GM13976 (cell line): ENCODE results near the gene MTMR10.

ENCODE experiments used
- DNase-seq: peaks from one replicate; pipeline ENCODE4 v3.0.0; 2012; ENCODE audit warnings: low spot score
- in situ Hi-C: fragments of 300-500 bp; cut with MboI; formaldehyde crosslinking; loops from one replicate; pipeline ENCODE4 v1.12.0; 2022; ENCODE audit warnings: low sequenced_read_pairs, mixed read lengths, inconsistent platforms; ENCODE audit not compliant: unreplicated experiment
- TF ChIP-seq, protein P1 (sequence below): IDR thresholded peaks from 2 replicates; pipeline ENCODE4 v1.5.1; 2012; ENCODE audit warnings: borderline replicate concordance, mild to moderate bottlenecking; ENCODE audit not compliant: insufficient read depth; ENCODE audit errors: extremely low read depth, missing control alignments, control extremely low read depth

MTMR10 gene

DNA sequence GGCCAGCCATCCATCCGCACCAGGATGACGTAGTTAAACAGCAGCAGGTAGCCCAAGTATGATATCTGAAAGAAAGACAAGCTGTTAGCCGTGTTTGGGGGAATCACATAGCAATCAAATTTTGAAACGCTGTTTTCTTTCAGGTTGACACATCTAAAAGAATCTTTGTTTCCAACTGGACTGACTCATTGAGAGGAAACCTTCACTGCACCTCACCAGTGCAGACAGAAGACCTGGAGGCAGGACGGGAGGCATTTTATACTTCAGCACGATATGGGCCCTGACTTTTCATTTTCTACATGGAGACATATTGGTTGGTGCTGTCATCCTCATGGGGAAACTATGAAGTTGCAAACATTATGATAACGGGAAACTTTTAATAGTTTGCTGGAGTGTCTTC, 44.2 kb upstream of the MTMR10 start:
- TF ChIP-seq, protein P1, sequence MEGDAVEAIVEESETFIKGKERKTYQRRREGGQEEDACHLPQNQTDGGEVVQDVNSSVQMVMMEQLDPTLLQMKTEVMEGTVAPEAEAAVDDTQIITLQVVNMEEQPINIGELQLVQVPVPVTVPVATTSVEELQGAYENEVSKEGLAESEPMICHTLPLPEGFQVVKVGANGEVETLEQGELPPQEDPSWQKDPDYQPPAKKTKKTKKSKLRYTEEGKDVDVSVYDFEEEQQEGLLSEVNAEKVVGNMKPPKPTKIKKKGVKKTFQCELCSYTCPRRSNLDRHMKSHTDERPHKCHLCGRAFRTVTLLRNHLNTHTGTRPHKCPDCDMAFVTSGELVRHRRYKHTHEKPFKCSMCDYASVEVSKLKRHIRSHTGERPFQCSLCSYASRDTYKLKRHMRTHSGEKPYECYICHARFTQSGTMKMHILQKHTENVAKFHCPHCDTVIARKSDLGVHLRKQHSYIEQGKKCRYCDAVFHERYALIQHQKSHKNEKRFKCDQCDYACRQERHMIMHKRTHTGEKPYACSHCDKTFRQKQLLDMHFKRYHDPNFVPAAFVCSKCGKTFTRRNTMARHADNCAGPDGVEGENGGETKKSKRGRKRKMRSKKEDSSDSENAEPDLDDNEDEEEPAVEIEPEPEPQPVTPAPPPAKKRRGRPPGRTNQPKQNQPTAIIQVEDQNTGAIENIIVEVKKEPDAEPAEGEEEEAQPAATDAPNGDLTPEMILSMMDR: no peak
- no peak for DNase-seq
- in situ Hi-C loops: no loop called here

DNA sequence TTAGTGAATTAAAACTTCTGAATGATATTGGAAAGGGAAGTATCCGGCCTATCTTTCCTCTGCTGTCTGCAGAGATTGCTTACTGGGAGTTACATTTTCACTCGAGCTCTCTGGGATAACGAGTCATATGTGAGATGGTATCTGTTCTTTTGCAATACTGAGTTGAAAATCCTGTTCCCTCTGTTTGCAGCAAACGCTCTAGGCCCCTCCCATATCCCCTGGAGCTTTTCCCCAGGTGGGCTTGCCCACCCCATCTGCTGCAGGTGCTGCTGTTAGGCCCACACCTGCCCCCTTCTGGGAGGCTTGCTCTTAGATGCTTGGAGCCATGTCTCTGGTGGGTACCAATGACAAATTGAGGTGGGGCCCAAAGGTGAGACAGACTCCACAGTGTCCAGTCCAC, 42.7 kb upstream of the MTMR10 start:
- TF ChIP-seq, protein P1: no peak
- DNase-seq: no peak
- in situ Hi-C loops: no loop called here

DNA sequence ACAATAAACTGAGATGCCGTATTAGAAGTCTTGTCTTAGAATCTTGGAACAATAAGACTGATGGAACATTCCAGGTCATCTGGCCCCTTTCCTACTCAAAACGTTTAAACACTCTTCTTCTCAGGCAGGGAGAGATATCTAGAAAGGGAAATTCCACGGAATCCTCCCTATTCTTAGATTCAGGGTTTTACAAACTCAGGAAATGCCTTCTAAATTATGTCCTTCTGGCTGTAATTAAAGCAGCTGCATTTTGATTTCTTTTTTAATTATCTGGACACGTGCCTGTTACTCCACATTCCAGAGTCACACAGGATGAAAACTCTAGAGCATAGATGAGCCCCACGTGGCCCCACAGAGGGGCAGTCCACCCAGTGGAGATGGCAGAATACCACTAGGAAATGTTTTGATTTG, 41.5 kb upstream of the MTMR10 start:
- in situ Hi-C loops: no loop called here
- no peak for DNase-seq

DNA sequence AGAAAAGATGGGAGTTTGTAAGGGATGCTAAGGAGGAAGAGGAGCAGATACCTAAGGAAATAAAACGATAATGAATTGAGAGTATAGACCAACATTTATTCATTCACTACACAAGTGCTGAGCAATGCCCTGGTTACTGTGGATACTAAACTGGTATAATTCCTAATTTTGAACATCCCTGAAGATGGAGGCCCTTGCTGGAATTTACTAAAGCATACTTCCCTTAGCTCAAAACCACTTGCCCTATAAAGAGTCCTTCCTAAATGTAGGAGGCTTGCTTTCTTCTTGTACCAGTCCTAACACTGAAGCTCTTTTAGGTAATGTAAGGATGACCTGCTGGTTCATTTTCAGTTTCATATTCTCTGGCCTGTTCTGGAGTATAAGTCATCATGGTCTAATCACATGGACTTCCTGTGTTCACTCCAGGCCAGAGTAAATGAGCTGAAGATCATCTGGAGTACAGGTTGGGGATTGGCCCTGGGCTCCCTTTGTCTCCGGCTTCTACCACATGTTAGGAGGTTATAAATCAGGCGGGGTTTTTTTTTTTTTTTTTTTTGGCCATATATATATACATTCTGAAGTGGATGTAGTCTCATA, 40.1 kb upstream of the MTMR10 start:
- peak; percentile 65 for DNase-seq
- TF ChIP-seq, protein P1: no peak
- in situ Hi-C loops: no loop called here

More for the DNA sequence above, 41.5 kb upstream of the MTMR10 start:
- TF ChIP-seq, protein P1: no peak

DNA sequence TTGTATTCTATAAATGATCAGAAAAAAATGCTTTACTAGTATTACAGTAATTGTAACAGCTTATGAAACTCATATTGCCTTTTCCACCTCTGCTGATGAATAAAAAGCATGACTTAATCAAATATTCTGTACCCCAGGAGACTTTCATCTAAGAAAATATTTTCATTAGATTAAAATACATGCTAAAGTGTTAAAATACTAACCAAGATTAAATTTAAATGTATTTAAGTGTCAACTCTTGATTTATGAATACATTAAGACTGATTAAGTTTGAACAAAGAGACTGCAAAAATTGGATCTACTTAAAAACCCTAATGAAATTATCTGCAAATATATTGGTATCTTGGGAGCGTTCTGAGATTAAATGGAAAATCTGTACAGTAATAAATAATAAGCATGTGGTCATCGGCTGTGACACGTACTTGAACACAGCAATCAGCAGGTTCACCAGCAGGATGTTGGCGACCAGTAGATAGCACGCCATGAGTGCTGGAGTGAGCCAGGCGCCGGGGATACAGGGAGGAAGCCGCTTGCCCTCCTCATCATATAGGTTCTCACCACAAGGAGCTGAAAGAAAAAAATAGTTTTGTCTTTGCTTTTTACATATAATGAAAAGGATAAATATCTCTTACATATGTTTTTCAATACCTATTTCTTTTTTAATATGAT, 36.6 kb upstream of the MTMR10 start:
- DNase-seq: no peak
- TF ChIP-seq, protein P1: no peak

DNA sequence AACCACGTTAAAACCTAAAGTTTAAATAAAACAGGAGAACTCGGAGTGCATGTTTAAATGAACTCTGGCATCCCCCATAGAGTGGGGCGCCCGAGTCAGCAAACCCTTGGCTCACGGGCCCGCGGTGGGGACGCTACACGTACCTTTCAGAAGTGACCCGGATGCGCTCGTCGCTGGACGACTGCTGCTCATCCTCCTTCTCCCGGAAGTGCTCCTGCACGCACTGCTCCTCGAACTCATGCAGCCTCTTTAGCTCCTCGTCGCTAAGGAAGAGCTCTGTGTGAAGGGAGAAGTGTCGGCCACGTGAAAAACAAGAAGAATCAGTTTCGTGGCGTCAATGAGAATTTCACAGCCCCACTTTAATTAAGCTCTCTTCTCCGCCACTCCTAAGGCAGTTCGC, 34.6 kb upstream of the MTMR10 start:
- in situ Hi-C loops: no loop called here
- TF ChIP-seq, protein P1: no peak
- DNase-seq: no peak

More for the DNA sequence above, 36.6 kb upstream of the MTMR10 start:
- in situ Hi-C loops: no loop called here
